Mammary epithelial cell (primary cell): Measurements from ENCODE around the gene TBC1D22A.

Source experiments
- CTCF ChIP-seq, 2 donors: IDR thresholded peaks in 1 of 2; conservative IDR thresholded peaks in 1 of 2; 2 replicates each; pipeline ENCODE4 v1.5.1; 2011 to 2012; ENCODE audit warnings: inconsistent platforms in 2 of 2, low read length in 2 of 2, mild to moderate bottlenecking in 2 of 2, control low read depth in 1 of 2, low read depth in 1 of 2; ENCODE audit not compliant: insufficient read depth in 1 of 2; ENCODE audit errors: extremely low read depth in 1 of 2
- EZH2 ChIP-seq: IDR thresholded peaks from 2 replicates; pipeline ENCODE4 v1.6.1; 2012; ENCODE audit warnings: low read length, inconsistent platforms, borderline replicate concordance

GRCh38 chr22:47019012-47019790 lies 256.8 kb downstream of the TBC1D22A start:
- TF ChIP-seq CTCF (conservative IDR thresholded peaks at IDR 0.05 in 1 of 2, IDR thresholded peaks at IDR 0.05 in 1 of 2; ENCODE audit: extremely low read depth in 1 of 2, insufficient read depth in 1 of 2, low read depth in 1 of 2, low read length in 2 of 2) = no peak
- TF ChIP-seq EZH2 = no peak
